Gastrocnemius medialis (tissue), 4 donors: Measurements from ENCODE around the gene AGPAT3.
A peak's percentile ranks its signal among the peaks of the same experiment; 100 is the strongest.

Source experiments
- CTCF ChIP-seq, 5 experiments: fragments of 450-650 bp in 3 of 5; fragments of 200-600 bp in 2 of 5; sonication (generic) in 2 of 5; IDR thresholded peaks in 4 of 5; conservative IDR thresholded peaks in 1 of 5; 1 replicate in 4 of 5; 2 replicates in 1 of 5; pipeline ENCODE4 v1.5.1; 2016 to 2019; ENCODE audit warnings: antibody characterized with exemption in 5 of 5, mild to moderate bottlenecking in 3 of 5, moderate library complexity in 3 of 5
- POLR2A ChIP-seq, 2 donors: fragments of 450-650 bp; IDR thresholded peaks; one replicate each; pipeline ENCODE4 v1.6.1; 2017; ENCODE audit warnings: antibody characterized with exemption in 2 of 2, mild to moderate bottlenecking in 2 of 2, moderate library complexity in 2 of 2

DNA sequence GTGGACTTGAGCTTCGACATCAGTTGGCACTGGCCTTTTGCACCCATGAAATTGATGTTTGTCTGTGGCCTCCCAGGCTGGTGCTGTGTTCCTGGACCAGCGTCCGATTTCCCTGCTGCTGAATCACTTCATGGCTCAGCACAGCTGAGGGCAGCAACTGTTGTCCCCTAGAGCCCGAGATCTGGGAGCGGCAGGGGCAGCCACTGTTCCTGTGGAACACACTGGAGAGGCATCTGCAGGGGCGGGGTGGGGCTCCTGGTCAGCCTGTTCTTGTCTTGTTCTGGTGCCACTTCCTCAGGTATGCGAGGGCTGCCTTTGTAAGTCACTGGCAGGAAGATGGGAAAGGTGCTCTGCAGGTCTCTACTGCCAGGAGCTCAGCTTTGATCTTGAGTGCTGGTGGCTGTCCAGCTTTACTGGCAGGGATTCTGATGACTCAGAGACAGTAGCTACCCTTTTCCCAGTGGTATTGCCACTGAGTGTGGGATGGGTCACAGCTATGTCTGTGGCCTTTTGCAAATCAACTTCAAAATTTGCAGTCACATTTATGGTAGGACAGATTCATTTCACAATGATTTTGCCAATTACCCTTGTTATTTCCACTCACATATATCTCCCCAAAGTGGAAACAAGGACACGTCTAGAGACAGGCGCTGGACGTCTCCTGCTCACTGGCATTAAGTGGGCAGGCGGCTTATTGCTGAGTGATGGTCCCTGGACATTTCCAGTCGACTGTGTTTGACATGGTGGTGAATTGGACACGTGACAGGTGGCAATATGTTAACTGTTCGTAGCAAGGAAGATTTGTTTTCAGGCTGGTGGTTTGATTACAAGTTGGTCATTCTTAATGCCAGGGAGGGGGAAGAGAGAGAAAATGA, 15.3 kb downstream of the AGPAT3 start:
- TF ChIP-seq CTCF (IDR thresholded peaks at IDR 0.05 in 4 of 5, conservative IDR thresholded peaks at IDR 0.05 in 1 of 5) (peak in 1 of 5 experiments; percentile 15), POLR2A (IDR thresholded peaks at IDR 0.05) (peak in 1 of 2 donors; percentile 16)
